HG03342 (cell line): ENCODE measurements around the gene C1orf21.

ENCODE experiments used
- ATAC-seq: cut with Tn5 transposase; IDR thresholded peaks from one replicate; pipeline ENCODE4 v1.9.1; 2021; ENCODE audit warnings: mild to moderate bottlenecking, moderate library complexity; ENCODE audit not compliant: unreplicated experiment

The C1orf21 gene

DNA sequence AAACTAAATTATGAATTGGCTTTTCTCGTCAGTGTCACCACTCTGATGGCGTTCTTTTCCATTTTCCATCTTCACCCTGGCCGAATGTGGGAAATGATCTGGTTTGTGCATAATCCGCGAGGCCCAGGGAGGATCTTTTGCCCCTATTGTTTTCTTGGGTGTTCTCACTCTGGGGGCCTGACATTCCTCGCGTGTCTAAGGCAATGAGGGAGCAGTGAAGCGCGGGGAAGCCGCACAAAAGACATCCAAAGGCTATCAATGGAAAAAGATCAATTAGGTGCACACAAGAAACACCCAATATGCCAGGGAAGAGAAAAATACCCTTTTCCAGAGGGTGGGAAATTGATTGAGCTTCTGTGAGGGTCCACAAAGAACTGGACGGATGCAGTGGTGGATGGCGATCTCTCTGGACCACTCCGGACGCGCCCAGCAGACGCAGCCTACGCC lies 941 bp upstream of the C1orf21 start:
- ATAC-seq: no peak

DNA sequence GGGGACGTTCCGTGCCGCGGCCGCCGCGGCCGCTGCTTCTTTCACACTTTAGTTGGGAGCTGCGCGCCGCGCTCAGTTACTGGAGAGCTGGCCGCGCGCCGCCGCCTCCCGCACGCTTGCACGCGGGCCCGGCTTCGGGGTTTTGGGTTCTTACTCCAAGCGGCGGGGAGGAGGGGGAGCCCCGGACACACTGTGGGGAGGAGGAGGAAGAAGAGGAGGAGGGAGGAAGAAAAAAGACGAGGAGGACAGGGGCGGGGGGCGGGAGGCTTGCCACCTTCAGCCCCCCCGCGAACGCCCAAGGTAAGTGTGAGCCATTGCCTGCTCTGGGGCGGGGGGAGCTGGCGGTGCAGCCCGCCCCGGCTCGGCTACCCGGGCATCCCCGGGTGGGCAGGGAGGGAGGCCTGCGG lies 243 bp downstream of the C1orf21 start:
- ATAC-seq: no peak

- no peak for ATAC-seq
Observed at GRCh38 chr1:184387476-184388318, 868 bp downstream of the C1orf21 start.

GRCh38 chr1:184388319-184388889 lies 1.6 kb downstream of the C1orf21 start:
- no peak for ATAC-seq

GRCh38 chr1:184388971-184389370 lies 2.1 kb downstream of the C1orf21 start:
- no peak for ATAC-seq

- ATAC-seq: no peak
Observed at GRCh38 chr1:184389446-184389845, 2.6 kb downstream of the C1orf21 start.

GRCh38 chr1:184390889-184391288 lies 4.1 kb downstream of the C1orf21 start:
- no peak for ATAC-seq

GRCh38 chr1:184392067-184392466 lies 5.2 kb downstream of the C1orf21 start:
- ATAC-seq: no peak

DNA sequence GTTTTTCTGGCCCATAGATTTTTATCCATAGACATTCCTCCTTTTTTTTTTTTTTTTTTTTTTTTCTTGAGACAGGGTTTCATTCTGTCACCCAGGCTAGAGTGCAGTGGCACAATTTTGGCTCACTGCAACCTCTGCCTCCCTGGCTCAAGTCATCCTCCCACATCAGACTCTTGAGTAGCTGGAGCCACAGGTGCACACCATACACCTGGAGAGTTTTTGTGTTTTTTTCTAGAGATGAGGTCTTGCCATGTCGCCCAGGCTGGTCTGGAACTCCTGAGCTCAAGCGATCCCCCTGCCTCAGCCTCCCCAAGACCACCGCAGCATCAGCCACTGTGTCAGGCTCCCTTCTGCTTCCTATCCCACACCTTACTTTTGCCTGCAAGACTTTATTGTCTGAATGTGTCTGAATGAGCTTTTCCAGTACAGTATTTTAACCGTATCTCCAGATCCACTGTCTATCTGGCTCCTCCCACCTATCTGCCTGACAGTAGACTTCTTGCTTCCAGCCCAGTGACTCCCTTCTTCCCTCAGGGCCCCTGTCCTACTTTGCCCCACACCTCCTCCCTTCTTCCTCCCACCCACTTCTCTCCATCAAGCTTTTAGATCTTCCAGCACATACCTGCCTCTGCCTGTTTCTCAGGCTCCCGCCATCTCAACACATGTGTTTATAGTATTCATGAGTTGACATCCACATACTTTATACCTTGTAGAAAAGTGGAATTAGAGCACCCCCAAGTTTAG lies 6.1 kb downstream of the C1orf21 start:
- ATAC-seq: no peak

DNA sequence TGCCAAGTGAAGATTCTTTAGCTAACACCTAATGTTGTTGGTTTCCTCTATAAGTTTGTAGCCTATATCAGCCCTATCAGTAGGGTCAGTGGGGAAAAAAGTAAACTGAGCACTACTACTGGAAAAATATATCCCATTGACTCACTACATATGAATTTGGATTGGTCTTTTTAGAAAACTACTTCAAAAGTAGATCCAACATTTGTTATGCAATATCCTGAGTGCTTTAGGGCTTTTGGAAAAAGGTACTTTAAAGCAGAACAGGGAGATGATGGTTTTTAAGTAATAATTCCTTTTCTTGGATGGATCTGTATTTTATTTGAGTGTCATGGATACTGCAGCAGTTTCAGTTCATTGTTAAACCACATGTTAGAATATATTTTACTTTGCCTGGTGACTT lies 7.1 kb downstream of the C1orf21 start:
- no peak for ATAC-seq

DNA sequence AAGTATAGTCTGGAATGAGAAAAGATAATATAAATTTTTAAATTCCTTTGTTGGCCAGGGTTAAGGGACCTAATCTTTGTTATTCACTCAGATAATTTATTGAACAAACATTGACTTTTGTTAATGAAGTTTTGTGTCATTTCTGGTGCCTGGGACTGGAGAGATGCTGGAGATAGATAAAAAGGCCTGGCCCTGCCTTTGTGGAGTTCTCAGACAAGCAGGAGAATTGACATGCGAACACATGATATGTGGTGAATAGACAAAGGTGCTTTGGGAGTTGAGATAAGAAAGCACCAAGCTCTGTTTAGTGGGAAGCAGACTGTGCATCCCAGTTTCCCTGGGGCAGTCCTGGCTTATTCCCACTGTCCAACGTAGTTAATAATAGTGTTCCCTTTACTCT lies 8.5 kb downstream of the C1orf21 start:
- no peak for ATAC-seq

DNA sequence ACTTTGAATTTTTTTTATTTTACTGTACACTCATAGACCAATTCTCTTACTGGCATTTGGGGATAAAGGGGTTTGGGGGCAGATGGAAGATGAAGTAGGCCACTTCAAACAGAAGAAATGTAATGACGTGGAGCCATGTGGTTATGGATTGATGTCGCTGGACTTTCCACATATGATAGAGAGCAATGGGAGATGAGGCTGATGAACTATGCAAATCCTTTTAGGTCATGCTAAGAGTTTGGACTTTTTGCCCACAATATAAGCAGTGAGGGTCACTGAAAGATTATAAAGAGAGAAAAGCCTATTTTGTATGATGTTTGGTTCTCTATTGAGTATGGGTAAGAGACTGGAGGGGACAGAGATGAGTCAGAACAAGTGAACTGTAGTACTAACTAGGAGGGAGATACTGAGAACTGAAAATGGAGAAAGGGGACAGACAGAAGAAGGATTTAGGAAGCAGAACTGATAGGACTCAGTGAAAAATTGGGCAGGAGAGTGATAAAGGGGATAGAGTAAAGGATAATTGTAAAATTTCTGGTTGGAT lies 9.2 kb downstream of the C1orf21 start:
- no peak for ATAC-seq

DNA sequence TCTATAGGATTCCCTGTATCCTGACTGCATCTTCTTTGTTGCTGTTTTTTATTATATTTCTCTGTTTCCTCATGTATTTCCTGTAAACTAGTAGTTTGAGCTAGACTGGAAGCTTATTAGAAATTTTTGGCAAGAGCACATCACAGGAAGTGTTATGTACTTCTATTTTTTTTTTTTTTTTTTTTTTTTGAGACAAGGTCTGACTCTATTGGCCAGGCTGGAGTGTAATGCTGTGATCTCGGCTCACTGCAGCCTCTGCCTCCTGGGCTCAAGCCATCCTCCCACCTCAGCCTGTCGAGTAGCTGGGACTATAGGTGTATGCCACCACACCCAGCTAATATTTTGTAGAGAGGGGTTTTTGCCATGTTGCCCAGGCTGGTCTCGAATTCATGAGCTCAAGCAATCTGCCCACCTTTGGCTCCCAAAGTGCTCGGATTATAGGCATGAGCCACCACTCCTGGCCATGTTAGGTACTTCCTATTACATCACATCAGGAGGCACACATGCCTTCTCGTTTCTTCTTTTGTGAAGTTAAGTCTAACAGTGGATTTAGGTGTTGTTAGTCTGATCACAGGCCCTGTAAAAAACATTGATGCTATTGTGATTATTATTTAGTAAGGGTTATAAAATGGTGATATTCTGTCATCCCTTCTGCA lies 12.5 kb downstream of the C1orf21 start:
- ATAC-seq: no peak

DNA sequence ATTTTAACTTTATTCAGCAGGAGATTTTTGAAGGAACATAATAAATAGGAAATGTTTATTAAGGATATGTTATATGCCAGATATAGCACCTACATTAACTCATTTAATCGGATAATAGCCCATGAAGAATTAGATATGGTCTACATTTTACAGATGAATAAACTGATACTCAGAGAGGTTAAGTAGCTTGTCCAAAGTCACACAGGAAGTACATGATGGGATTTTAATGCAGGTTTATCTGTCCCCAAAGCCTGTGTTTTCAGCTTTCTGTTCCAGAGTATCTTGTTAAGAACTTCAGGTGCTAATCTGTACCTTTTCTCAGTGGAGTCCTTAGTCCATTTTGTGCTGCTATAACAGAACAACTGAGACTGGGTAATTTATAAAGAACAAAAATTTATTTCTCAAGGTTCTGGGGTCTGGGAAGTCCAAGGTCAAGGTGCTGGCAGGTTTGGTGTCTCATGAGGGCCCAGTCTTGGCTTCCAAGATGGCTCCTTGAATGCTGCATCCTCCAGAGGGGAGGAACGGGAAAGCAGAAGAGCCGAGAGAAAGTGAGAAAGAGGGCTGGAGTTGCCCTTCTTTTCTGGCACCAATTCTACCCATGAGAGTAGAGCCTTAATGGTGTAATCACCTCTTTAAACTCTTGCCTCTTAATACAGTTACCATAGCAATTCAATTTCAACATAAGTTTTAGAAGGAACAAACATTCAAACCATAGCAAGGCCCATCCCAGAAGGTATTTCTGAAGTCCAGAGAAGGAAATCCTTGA lies 17.3 kb downstream of the C1orf21 start:
- ATAC-seq: no peak

DNA sequence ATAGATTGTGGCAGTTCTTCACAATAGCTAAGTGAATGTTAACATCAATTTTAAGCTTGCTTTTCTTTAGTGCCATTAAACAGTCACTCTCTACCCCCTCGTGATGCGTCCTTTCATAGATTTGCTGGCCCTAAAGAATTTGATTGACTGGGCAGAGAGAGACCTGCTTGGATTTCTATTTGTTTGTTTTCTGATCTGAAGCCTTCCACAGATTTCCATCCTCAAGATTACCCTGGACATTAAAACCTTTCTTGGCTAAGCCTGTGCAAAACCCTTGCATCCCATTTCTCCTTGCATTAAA lies 17.8 kb downstream of the C1orf21 start:
- no peak for ATAC-seq

- no peak for ATAC-seq
Observed at GRCh38 chr1:184405094-184405800, 18.4 kb downstream of the C1orf21 start.

DNA sequence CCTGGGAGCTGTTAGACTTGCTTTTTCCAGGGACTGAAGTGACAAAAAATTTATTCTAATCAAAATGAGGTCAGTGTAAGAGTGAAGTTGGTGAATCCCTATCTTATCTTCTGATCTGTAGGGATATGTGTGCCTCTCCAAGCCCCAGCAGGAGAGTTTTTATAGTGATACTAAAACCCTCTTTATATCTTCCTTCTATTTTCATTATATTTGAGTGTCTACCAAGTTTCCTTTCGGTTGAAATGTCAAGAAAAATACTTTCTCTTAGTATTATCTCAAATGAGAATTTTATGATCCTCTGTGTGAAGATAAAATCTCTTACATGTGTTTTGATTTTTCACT lies 18.9 kb downstream of the C1orf21 start:
- no peak for ATAC-seq

GRCh38 chr1:184406479-184406878 lies 19.6 kb downstream of the C1orf21 start:
- no peak for ATAC-seq

DNA sequence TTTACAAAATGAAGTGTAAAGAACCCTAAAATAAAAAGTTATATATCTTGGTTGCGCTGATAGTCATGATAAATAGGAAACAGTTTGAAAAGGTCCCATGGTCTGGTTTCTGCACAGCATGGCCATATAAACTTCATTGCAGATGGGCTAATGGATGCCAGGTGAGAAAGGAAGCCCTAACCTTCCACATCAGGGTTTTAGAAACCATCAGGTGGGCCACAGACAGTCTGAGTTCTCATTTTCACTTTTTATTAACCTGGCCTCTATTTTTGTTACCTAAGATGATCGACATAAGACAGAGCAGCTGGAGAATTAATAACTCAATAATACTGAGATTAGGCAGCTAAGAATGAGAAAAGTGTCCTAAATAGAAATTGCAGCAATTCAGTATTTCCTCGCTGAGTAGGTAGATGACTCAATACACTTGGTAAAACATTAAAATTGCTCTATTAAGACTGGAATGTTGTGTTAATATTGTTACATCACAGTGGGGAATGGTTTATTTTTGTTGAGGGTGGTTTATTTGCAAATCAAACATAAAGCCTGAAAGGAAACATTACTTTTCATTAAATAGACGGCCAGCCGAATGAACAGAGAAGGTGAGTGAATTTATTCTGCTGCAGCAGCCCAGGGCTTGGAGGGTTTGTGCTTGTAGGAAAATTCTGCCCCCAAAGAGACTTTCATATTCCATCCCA lies 21.1 kb downstream of the C1orf21 start:
- no peak for ATAC-seq
